ENCODE results near the gene RAET1L.
A peak's percentile ranks its signal among the peaks of the same experiment; 100 is the strongest.
"Not testable (repeated sequence)": the region's sequence is repeated elsewhere in the genome, so short reads cannot be mapped to it uniquely, and the experiment has no call there.

RAET1L gene

DNA sequence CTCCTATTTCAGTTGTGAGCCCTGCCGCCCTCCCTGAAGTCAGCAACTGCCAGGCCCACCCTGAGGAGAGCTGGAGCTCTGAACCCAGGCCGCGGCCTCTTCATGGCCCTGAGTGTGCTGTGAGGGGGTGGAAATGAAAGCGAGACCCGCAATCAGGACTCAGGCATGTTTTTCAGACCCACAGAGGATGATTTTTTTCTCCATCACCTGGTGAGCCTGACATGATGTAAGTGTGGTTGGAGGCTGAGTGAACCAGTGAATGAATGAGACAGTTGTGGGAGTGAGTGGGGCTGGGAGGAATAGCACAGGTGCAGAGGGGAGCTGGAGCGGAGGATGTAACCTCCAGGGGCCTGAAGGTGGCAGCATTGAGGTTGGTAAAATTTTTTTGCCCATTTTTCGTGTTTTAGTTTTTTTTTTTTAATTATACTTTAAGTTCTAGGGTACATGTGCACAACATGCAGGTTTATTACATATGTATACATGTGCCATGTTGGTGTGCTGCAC, 18.3 kb downstream of the RAET1L start:
- peak; percentile 67 for DNase-seq (ENCODE audit: low spot score)
- TF ChIP-seq, protein P1, sequence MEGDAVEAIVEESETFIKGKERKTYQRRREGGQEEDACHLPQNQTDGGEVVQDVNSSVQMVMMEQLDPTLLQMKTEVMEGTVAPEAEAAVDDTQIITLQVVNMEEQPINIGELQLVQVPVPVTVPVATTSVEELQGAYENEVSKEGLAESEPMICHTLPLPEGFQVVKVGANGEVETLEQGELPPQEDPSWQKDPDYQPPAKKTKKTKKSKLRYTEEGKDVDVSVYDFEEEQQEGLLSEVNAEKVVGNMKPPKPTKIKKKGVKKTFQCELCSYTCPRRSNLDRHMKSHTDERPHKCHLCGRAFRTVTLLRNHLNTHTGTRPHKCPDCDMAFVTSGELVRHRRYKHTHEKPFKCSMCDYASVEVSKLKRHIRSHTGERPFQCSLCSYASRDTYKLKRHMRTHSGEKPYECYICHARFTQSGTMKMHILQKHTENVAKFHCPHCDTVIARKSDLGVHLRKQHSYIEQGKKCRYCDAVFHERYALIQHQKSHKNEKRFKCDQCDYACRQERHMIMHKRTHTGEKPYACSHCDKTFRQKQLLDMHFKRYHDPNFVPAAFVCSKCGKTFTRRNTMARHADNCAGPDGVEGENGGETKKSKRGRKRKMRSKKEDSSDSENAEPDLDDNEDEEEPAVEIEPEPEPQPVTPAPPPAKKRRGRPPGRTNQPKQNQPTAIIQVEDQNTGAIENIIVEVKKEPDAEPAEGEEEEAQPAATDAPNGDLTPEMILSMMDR (IDR thresholded peaks at IDR 0.05; ENCODE audit: extremely low read depth, insufficient read depth, missing control alignments) = peak; percentile 51
- in situ Hi-C loops (cut with MboI; ENCODE audit: low pct_unique_long_range_greater_than_20kb, low sequenced_read_pairs, unreplicated experiment) = loop anchor here (10.0 kb wide), 1 partner anchor 62 kb away; the partner anchor contains the start of gene ULBP2

DNA sequence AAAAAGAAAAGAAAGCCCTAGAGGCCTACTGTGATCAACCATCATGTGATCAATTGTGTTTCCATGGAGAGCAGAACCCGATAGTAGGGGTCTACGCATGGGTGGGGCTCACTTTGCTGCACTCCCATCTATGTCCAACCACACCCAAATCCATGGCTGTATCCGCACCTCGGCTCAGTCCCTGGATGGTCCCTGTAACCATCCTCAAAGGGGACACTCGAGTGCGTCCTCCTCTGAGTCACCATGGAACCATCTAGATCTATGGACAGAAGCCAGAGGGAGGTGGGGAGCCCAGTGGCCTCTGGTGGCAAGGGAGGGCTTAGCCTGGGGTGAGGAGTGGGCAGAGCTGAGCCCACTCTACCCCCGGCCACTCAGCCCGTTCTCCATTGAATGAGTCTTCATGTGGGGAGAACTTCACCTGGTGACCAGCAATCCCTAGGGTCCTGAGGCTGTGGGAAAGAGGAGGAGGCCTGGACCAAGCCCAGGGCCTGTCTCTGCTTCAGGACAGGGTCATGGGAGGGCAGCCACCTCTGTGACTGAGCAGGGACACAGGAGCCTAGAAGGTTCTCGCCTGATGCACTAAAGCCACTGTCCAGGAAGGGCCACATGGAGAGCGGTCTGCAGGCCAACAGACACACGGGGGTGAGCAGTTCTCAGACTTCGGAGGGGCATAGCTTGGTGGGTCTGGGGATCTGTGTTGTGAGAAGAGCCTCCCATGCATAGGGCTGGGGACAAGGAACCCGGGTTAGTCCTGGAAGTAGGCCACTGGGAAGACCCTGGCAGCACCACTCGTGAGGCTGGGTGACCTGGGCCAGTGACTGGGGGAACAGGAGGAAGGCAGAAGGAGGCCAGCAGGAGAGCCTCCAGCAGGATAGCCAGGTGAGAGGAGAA, 19.3 kb downstream of the RAET1L start:
- in situ Hi-C loops (cut with MboI; ENCODE audit: low pct_unique_long_range_greater_than_20kb, low sequenced_read_pairs, unreplicated experiment) = loop anchor here (10.0 kb wide), 1 partner anchor 61 kb away; the partner anchor contains the start of gene ULBP2
- DNase-seq (ENCODE audit: low spot score) = no peak
- TF ChIP-seq, protein P1 (IDR thresholded peaks at IDR 0.05; ENCODE audit: extremely low read depth, insufficient read depth, missing control alignments) = no peak

DNA sequence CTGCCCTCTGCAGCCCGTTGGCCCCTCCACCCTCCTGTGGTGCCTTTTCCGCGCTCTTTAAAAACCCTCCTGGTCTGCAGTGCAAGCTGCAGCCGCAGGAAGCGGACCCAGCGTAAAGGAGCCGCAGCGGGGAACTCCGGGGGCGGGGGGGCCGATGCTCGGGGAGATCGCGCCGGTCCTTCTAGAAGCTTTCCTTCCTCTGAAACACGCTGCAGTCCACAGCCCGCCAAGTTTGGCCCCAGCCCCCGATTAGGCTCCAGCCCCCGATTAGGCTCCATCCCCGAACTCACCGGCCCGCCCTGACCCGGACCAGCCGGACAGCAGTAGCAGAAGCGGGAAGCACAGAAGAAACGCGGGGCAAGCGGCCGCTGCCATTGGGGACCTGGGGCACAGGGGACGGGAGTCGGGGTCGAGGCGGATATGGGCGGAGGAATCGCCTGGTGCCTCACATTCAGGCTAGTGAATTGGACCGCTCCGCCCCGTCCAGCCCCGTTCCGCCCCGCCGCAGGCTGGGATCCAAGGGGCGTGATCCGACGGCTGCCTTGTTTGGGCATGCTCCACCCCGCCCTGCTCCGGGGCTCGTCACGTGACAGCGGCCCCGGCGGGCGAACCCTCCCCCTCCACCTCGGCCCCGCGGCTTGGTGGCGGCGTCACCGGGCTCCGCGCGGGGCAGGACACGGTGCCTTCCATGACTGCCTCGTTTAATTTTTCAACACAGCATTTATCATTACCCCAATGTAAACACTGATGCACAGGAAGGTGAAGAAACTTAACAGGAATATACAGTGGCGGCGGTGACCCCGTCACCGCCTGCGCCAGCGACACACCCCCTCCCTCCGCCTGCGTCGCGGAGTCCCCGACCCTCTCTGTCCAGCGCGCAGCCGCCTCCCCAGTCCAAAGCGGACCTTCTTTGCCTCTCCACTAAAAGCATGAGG, 20.3 kb downstream of the RAET1L start:
- in situ Hi-C loops (cut with MboI; ENCODE audit: low pct_unique_long_range_greater_than_20kb, low sequenced_read_pairs, unreplicated experiment) = loop anchor here (10.0 kb wide), 1 partner anchor 60 kb away; the partner anchor contains the start of gene ULBP2

DNA sequence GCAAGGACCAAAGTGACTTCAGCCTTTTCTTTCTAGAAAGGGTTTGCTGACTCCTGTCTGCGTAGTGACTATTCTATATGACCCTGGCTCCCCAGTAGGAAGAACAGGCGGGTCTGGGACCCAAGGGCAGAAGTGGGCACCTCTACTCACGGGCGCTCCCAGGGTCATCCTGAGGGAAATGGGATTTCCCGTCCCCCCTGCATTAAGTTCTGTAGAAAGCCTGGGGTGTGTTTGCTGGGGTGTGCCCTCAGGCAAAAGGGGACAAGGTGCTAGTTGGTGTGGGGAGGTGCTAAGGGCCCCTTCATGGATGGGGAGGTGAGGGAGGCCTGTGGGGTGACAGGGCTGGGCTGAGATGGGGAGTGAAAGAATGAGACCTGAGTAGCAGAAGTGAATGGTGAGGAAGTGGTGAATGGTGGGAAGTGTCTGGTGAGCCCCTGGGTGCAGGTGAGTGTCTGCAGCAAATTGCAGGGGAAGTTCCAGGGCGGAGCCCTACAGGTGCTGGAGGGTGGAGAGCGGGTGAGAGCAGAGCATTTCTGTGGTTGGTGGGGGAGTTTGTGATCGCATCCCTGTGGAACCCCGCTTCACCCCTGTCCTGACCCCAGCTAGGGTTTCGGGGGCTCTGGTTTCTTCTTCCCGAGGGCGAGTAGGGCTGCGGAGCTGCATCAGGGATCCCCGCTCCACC, 21.1 kb downstream of the RAET1L start:
- peak; percentile 77 for DNase-seq (ENCODE audit: low spot score)
- in situ Hi-C loops (cut with MboI; ENCODE audit: low pct_unique_long_range_greater_than_20kb, low sequenced_read_pairs, unreplicated experiment) = loop anchor here (10.0 kb wide), 1 partner anchor 59 kb away; the partner anchor contains the start of gene ULBP2
- TF ChIP-seq, protein P1 (IDR thresholded peaks at IDR 0.05; ENCODE audit: extremely low read depth, insufficient read depth, missing control alignments) = no peak

More for the DNA sequence above, 20.3 kb downstream of the RAET1L start:
- DNase-seq (ENCODE audit: low spot score) = peak; percentile 92
- TF ChIP-seq, protein P1 (IDR thresholded peaks at IDR 0.05; ENCODE audit: extremely low read depth, insufficient read depth, missing control alignments) = no peak

DNA sequence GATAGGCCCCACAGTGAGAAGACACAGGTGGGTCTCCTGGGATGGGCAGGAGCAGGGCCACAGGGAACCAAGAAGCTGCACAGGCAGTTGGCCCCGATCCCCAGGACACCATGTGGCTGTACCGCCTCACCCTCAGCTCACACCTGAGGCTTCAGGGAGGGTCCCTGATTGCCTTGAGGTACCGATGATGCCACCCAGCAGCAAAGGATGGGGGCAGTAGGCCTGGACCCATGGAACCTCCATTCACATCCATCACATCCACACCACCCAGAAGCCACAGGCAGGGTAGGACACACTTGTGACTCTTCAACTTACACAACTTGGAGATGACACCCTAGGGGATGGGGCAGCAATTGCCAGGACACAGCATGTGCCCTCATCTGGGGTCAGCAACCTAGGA, 21.7 kb downstream of the RAET1L start:
- not testable (repeated sequence) for DNase-seq (ENCODE audit: low spot score)
- in situ Hi-C loops (cut with MboI; ENCODE audit: low pct_unique_long_range_greater_than_20kb, low sequenced_read_pairs, unreplicated experiment) = loop anchor here (10.0 kb wide), 1 partner anchor 59 kb away; the partner anchor contains the start of gene ULBP2

DNA sequence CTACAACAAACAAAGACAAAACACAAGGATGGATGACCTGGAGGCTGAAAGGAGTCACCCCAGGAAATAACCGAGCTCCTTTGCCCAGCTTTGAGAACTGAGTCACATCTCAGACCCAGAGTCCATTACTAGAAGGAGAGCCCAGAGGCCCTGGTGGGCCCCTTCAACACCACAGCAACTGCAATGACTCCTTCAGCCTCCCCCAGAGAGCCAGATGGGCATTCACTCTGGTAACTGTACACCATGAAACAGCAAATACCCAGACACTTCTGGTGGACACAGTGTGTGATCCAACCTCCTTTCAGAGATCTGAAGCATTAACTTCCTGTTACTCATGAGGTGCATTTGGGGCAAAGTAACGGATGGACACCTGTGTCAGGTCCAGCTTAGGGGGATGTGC, 22.6 kb downstream of the RAET1L start:
- TF ChIP-seq, protein P1 (IDR thresholded peaks at IDR 0.05; ENCODE audit: extremely low read depth, insufficient read depth, missing control alignments) = no peak
- no peak for DNase-seq (ENCODE audit: low spot score)
- in situ Hi-C loops (cut with MboI; ENCODE audit: low pct_unique_long_range_greater_than_20kb, low sequenced_read_pairs, unreplicated experiment) = loop anchor here (10.0 kb wide), 1 partner anchor 58 kb away; the partner anchor contains the start of gene ULBP2
